COLO668 (cell line): Measurements from ENCODE around the gene PRKCB.

Experiments
- DNase-seq: peaks from one replicate; lab custom pipeline; 2025; ENCODE audit not compliant: unreplicated experiment; lab: John Stamatoyannopoulos, UW

PRKCB gene

GRCh38 chr16:23836078-23836403 lies 258 bp downstream of the PRKCB start:
- DNase-seq = no peak

- DNase-seq = no peak
These were observed 875 bp downstream of the PRKCB start for GRCh38 chr16:23836404-23837311.

GRCh38 chr16:23837553-23838308 lies 1.9 kb downstream of the PRKCB start:
- no peak for DNase-seq

- DNase-seq = no peak
These were observed 2.8 kb downstream of the PRKCB start for GRCh38 chr16:23838485-23839142.

- DNase-seq = no peak
These were observed 4.5 kb downstream of the PRKCB start for GRCh38 chr16:23840310-23840709.

- no peak for DNase-seq
These were observed 6.4 kb downstream of the PRKCB start for GRCh38 chr16:23842137-23842600.

GRCh38 chr16:23843143-23843542 lies 7.4 kb downstream of the PRKCB start:
- DNase-seq = no peak

GRCh38 chr16:23847251-23847650 lies 11.5 kb downstream of the PRKCB start:
- no peak for DNase-seq

GRCh38 chr16:23847948-23848347 lies 12.2 kb downstream of the PRKCB start:
- no peak for DNase-seq

- DNase-seq = no peak
These were observed 13.2 kb downstream of the PRKCB start for GRCh38 chr16:23848958-23849357.

- DNase-seq = no peak
These were observed 17.2 kb downstream of the PRKCB start for GRCh38 chr16:23852794-23853562.

GRCh38 chr16:23855010-23855409 lies 19.2 kb downstream of the PRKCB start:
- no peak for DNase-seq

GRCh38 chr16:23856251-23856709 lies 20.5 kb downstream of the PRKCB start:
- DNase-seq = no peak

- DNase-seq = no peak
These were observed 21.6 kb downstream of the PRKCB start for GRCh38 chr16:23857256-23857880.

- DNase-seq = no peak
These were observed 22.1 kb downstream of the PRKCB start for GRCh38 chr16:23857881-23858269.

- DNase-seq = no peak
These were observed 22.8 kb downstream of the PRKCB start for GRCh38 chr16:23858542-23858941.

- no peak for DNase-seq
These were observed 24.0 kb downstream of the PRKCB start for GRCh38 chr16:23859713-23860269.

GRCh38 chr16:23861874-23862273 lies 26.1 kb downstream of the PRKCB start:
- no peak for DNase-seq

GRCh38 chr16:23862556-23862955 lies 26.8 kb downstream of the PRKCB start:
- no peak for DNase-seq
